Activated naive CD4-positive, alpha-beta T cell treated with anti-CD3 and anti-CD28 coated beads, Interleukin-2, amount 50 U/mL, for 72 hours (primary cell): ENCODE data around the gene ZNF618. TPM values are rescaled to one million over a fixed set of nuclear protein-coding genes. Genes with fewer than 3 reads are reported as not detected.
A peak's percentile ranks its signal among the peaks of the same experiment; 100 is the strongest.

ENCODE experiments used
- ATAC-seq, 2 donors: fragments of 150-1000 bp; cut with Tn5 transposase; 2 replicates each; pipeline ENCODE4 v1.10.0; 2021; ENCODE audit warnings: mild to moderate bottlenecking in 2 of 2, moderate library complexity in 2 of 2
- DNase-seq, 2 donors: peaks; one replicate each; pipeline ENCODE4 v3.0.0; 2021 to 2022; ENCODE audit warnings: low spot score in 2 of 2
- H3K27ac Mint-ChIP-seq, 2 donors: one replicate each; pipeline ENCODE4 v1.8.0; 2022; ENCODE audit warnings: mild to moderate bottlenecking in 2 of 2, mixed read lengths in 2 of 2
- H3K36me3 Mint-ChIP-seq, 2 donors: one replicate each; pipeline ENCODE4 v1.8.0; 2022; ENCODE audit warnings: mixed read lengths in 2 of 2
- H3K9me3 Mint-ChIP-seq, 2 donors: one replicate each; pipeline ENCODE4 v1.8.0; 2022; ENCODE audit warnings: mixed read lengths in 2 of 2
- total RNA-seq, 2 donors: library from RNA; stranded (reverse); gene quantifications; one replicate each; pipeline ENCODE4 v1.2.3, GENCODE V29; 2022

ZNF618 gene
- total RNA-seq, 2 donors from 2014 or later = 0.08 to 0.09 TPM

DNA sequence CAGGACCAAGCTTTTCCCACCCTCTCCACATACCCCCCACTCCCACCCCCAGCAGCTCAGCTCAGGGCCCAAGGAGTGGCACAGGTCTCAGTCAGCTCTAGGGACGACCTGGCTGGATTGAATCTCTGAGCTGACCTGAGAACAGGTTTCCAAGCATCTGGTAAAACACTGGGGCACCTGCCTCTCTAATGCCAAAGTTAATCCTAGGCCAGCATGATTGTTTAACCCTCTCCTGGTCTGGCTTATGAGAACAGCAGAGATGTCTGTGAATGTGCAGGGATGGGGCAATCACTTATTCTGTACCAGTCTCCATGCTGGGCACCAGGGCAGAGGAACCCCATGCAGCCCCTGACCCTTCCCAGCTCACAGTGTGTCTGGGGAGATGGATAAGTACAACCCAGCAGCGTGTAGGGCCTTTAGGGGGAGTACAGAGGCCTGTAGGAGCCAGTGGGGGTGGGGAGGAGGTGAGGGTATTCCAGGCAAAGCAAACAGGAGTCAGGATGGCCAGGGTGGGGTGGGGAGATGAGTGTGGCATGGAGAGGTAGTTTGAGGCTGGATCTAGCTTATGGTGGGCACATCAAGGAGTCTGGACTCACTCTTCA lies 223.7 kb downstream of the ZNF618 start:
- Mint-ChIP-seq H3K36me3 (peaks cover 5 to 11% of the 10 kb centered on the region in 2 donors), H3K9me3 (peaks cover 5 to 6% of the 10 kb centered on the region in 2 donors), H3K27ac (no peak overlapping the region)
- DNase-seq = peak in 1 of 2 donors; percentile 18
- ATAC-seq = no peak

DNA sequence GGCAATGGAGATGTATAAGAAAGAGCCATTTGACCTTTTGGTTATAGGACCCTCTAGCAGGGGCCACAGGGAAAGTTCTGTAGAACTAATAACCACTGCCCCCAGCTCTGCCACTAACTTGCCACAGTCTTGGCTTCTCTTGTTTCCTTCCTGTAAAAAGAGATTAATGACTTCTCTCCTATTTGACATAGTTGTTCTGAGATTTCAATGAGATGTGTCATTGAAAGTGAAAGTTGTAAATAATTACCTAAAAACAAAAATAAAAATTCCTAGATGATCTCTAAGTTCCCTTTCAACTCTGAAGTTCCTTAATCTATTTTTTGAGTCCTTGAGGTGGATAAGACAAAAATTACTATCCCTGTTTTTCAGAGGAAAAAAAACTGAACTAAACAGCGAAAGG lies 224.4 kb downstream of the ZNF618 start:
- Mint-ChIP-seq H3K27ac (no peak overlapping the region), H3K9me3 (peaks cover 5 to 6% of the 10 kb centered on the region in 2 donors), H3K36me3 (peaks cover 5 to 11% of the 10 kb centered on the region in 2 donors)
- DNase-seq (no peak), ATAC-seq (no peak)

DNA sequence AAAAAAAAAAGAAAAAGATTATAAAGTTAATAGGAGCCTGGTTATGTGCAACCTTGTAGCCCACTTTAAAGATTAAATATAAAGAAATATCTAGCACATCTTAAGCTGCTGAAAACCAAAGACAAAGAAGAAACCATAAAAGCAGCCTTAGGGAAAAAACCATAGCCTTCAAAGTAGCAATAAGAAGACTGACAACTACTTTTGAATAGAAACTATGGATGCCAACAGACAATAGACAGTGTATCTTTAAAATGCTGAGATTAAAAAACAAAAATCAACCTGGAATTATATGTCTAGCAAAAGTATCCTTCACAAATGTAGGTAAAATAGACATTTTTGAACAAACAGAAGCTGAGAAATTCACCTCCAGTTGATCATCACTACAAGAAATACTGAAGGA lies 226.4 kb downstream of the ZNF618 start:
- H3K36me3 Mint-ChIP-seq = peaks cover 5 to 11% of the 10 kb centered on the region in 2 donors
- no peak for ATAC-seq
- H3K9me3 Mint-ChIP-seq = peaks cover 5 to 6% of the 10 kb centered on the region in 2 donors
- no peak overlapping the region for H3K27ac Mint-ChIP-seq
- DNase-seq = no peak

DNA sequence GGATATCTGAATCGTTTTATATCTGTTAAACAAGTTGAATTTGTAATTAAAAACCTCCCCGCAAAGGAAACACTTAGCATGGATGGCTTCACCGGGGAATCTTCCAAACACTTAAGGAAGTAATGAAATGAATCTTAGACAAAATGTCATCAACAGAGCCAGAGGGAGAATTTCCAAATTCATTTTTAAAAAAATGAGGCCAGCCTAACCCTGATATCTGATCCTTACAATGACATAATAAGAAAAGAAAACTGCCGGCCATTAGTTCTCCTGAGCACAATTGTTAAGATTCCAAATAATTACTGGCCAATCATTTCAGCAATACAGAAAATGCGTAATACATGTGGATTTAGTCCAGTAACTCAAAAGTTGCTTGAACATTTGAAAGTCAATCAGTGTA lies 229.1 kb downstream of the ZNF618 start:
- DNase-seq = no peak
- H3K36me3 Mint-ChIP-seq = peaks cover 5 to 11% of the 10 kb centered on the region in 2 donors
- no peak overlapping the region for H3K27ac Mint-ChIP-seq
- H3K9me3 Mint-ChIP-seq = peaks cover 5 to 6% of the 10 kb centered on the region in 2 donors
- no peak for ATAC-seq

Other genes with a start within 250 kb of the ZNF618 start
- not detected for gene AMBP, start 202.0 kb downstream of the ZNF618 start, total RNA-seq
- gene KIF12, start 223.0 kb downstream of the ZNF618 start, total RNA-seq = not detected